Left lung (tissue), 10 donors: Measurements from ENCODE around the gene MYLK. TPM values are rescaled to one million over a fixed set of nuclear protein-coding genes. Genes with fewer than 3 reads are reported as not detected.
"Not testable (repeated sequence)": the region's sequence is repeated elsewhere in the genome, so short reads cannot be mapped to it uniquely, and the experiment has no call there.

ENCODE experiments used
- ATAC-seq: fragments of 200-7000 bp; cut with Tn5 transposase; one replicate; pipeline ENCODE4 v1.9.1; 2020; ENCODE audit warnings: moderate library complexity
- DNase-seq, 4 donors: peaks; one replicate each; pipeline ENCODE4 v3.0.0-alpha.2; 2013 to 2020
- H3K27ac ChIP-seq, 2 donors: fragments of 200-600 bp; sonication (generic) in 1 of 2; one replicate each; pipeline versions ENCODE4 v1.5.0 to v1.8.0; 2020 to 2021
- H3K27me3 ChIP-seq, 2 donors: fragments of 200-600 bp; sonication (generic) in 1 of 2; one replicate each; pipeline versions ENCODE4 v1.5.0 to v1.8.0; 2020 to 2021
- H3K36me3 ChIP-seq, 2 donors: fragments of 200-600 bp; sonication (generic) in 1 of 2; one replicate each; pipeline versions ENCODE4 v1.5.0 to v1.8.0; 2020 to 2021
- H3K4me1 ChIP-seq, 2 donors: fragments of 200-600 bp; one replicate each; pipeline ENCODE4 v1.8.0; 2021
- H3K4me3 ChIP-seq, 2 donors: fragments of 200-600 bp; sonication (generic) in 1 of 2; one replicate each; pipeline versions ENCODE4 v1.5.0 to v1.8.0; 2020 to 2021; ENCODE audit warnings: mild to moderate bottlenecking in 1 of 2
- H3K9me3 ChIP-seq, 2 donors: fragments of 200-600 bp; sonication (generic) in 1 of 2; one replicate each; pipeline versions ENCODE4 v1.5.0 to v1.8.0; 2020 to 2021
- CTCF ChIP-seq, 2 donors: fragments of 200-600 bp; sonication (generic) in 1 of 2; IDR thresholded peaks; one replicate each; pipeline versions ENCODE4 v1.5.0 to v1.8.0; 2021; ENCODE audit warnings: antibody characterized with exemption in 2 of 2
- intact Hi-C, 2 donors: fragments of 100-400 bp; cut with DNase I; formaldehyde crosslinking; loops; one replicate each; pipeline versions ENCODE4 v1.11.2 to v1.14.2; 2022
- polyA plus RNA-seq, 6 donors: library from polyadenylated mRNA; unstranded; fragments of 120-200 nt; gene quantifications; one replicate each; pipeline ENCODE4 v1.2.1, GENCODE V29; 2013; ENCODE audit not compliant: insufficient read length in 6 of 6
- total RNA-seq, 2 donors: library from RNA; stranded (reverse); fragmentation: NEBNext Ultra II Directional; extraction: Animal tissue kit (Norgen Biotek cat#: 25700); gene quantifications; one replicate each; pipeline ENCODE4 v1.2.1, GENCODE V29; 2021
- donor health status: DM: no; HTN: yes; CAD: no.
- donor health status: DM: no; HTN: no; CAD: no.

Gene MYLK
- total and polyA plus RNA-seq, 8 donors = 155 to 468 (median 410) TPM

GRCh38 chr3:123719862-123720453 lies 164.2 kb downstream of the MYLK start:
- peak in 2 of 4 donors; percentile 34 to 56 for DNase-seq
- Histone ChIP-seq H3K4me3 (no peak overlapping the region), H3K4me1 (peaks cover 0 to 4% of the 10 kb centered on the region in 2 donors), H3K36me3 (no peaks in the 10 kb centered on the region), H3K9me3 (no peaks in the 10 kb centered on the region), H3K27me3 (no peaks in the 10 kb centered on the region), H3K27ac (peak overlapping the region in 1 of 2 donors; percentile 26)
- intact Hi-C loops = loop anchor here in 1 of 2 donors (5.0 kb wide), 2 partner anchors 68 to 78 kb away; no protein-coding TSS in a partner anchor
- TF ChIP-seq CTCF (IDR thresholded peaks at IDR 0.05) = no peak
- peak; percentile 3 for ATAC-seq

GRCh38 chr3:123719061-123719756 lies 164.9 kb downstream of the MYLK start:
- intact Hi-C loops = loop anchor here in 1 of 2 donors (5.0 kb wide), 1 partner anchor 77 kb away; no protein-coding TSS in a partner anchor
- not testable (repeated sequence) for H3K27ac ChIP-seq, H3K36me3 ChIP-seq, H3K27me3 ChIP-seq, H3K4me3 ChIP-seq, H3K4me1 ChIP-seq, H3K9me3 ChIP-seq
- ATAC-seq = peak; percentile 89
- DNase-seq = peak; percentile 75 to 96 (median 86)
- TF ChIP-seq CTCF (IDR thresholded peaks at IDR 0.05) = peak; percentile 41 to 70

- H3K27me3 ChIP-seq = no peaks in the 10 kb centered on the region
- ATAC-seq = no peak
- DNase-seq = no peak
- no peak overlapping the region for H3K4me3 ChIP-seq
- H3K4me1 ChIP-seq = no peaks in the 10 kb centered on the region
- no peaks in the 10 kb centered on the region for H3K36me3 ChIP-seq
- H3K9me3 ChIP-seq = no peaks in the 10 kb centered on the region
- intact Hi-C loops = loop anchor here in 1 of 2 donors (5.0 kb wide), 1 partner anchor 76 kb away; no protein-coding TSS in a partner anchor
- no peak for TF ChIP-seq CTCF (IDR thresholded peaks at IDR 0.05)
- H3K27ac ChIP-seq = no peak overlapping the region
These were observed 166.0 kb downstream of the MYLK start for GRCh38 chr3:123718108-123718507.

- H3K4me1 ChIP-seq, H3K27ac ChIP-seq, H3K4me3 ChIP-seq, H3K36me3 ChIP-seq, ATAC-seq, DNase-seq, H3K27me3 ChIP-seq, H3K9me3 ChIP-seq: not testable (repeated sequence)
- intact Hi-C loops = loop anchor here in 1 of 2 donors (5.0 kb wide), 1 partner anchor 75 kb away; no protein-coding TSS in a partner anchor
These were observed 166.7 kb downstream of the MYLK start for GRCh38 chr3:123717451-123717850.

GRCh38 chr3:123716411-123716810 lies 167.7 kb downstream of the MYLK start:
- Histone ChIP-seq H3K9me3 (no peaks in the 10 kb centered on the region), H3K4me1 (peaks cover 0 to 3% of the 10 kb centered on the region in 2 donors), H3K27ac (no peak overlapping the region), H3K4me3 (no peak overlapping the region), H3K27me3 (no peaks in the 10 kb centered on the region), H3K36me3 (no peaks in the 10 kb centered on the region)
- intact Hi-C loops = loop anchor here in 1 of 2 donors (5.0 kb wide), 1 partner anchor 74 kb away; no protein-coding TSS in a partner anchor
- DNase-seq = no peak
- TF ChIP-seq CTCF (IDR thresholded peaks at IDR 0.05) = no peak
- no peak for ATAC-seq
